GOT3 (cell line): ENCODE results near the gene ARID1A.
"Not testable (repeated sequence)": the region's sequence is repeated elsewhere in the genome, so short reads cannot be mapped to it uniquely, and the experiment has no call there.

ENCODE experiments used
- DNase-seq: peaks from one replicate; lab custom pipeline; 2025; ENCODE audit warnings: mixed read lengths; lab: John Stamatoyannopoulos, UW

ARID1A gene

DNA sequence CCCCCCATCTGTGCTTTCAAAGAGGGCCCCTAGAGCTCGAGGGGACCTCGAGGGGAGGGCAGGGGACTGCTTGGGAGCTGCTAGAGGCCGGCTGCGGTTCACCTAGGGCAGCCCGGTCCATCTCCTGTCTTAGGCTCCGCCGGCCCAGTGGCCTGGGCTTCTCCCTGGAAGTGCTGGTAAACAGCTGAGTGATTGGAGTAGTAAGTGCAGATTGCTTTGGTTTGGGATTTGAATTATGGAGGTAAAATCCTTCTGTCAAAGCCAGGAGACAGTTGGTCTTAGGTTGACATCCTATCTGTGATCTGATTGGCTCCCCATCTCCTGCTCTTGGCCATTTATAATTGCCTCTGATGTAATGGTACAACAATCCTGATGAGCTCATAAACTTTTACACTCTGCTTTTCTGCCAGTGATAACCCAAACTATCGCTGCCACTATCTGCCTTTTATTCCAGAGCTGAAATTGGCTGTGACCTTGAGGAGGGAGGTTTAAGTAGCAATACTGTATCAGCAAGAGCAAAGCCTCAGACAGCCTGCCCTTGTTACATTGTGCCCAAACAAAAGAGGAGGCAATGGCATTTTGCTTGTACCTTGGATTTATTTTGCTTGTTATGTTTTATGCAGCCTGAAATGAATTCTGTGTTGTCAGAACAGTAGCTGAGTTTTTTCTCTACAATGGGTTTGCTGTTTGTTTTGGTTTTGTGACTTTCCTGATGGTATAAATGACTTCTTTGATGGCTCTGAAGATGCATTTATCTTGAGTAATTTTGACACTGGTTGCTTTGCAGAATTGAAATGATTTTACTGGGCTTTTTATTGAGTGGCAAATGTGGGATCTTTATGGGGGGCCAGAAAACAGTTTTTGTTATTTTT is 2.4 kb downstream of the ARID1A start:
- no peak for DNase-seq

GRCh38 chr1:26700711-26701110 is 4.9 kb downstream of the ARID1A start:
- DNase-seq: no peak

- DNase-seq: no peak
These were observed 5.6 kb downstream of the ARID1A start for GRCh38 chr1:26701266-26701994.

GRCh38 chr1:26701995-26702679 is 6.3 kb downstream of the ARID1A start:
- no peak for DNase-seq

DNA sequence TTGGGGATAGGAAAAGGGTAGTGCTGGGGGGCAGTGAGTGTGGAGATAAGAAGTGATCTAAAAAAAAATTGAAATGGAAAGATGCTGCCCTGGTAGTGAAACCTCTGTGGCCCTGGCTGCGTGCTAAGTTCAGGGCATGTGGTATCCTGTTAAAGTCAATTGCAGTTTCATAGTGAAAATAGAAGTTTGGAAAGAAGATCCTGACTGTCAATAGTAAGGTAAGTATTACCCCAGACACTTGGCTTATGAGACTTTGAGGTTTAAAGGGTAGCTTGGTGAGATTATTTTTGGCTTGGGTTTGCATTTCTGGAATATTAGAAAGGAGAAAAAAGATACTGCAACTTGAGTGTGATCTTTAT is 6.8 kb downstream of the ARID1A start:
- no peak for DNase-seq

GRCh38 chr1:26703478-26703877 is 7.7 kb downstream of the ARID1A start:
- DNase-seq: no peak

DNA sequence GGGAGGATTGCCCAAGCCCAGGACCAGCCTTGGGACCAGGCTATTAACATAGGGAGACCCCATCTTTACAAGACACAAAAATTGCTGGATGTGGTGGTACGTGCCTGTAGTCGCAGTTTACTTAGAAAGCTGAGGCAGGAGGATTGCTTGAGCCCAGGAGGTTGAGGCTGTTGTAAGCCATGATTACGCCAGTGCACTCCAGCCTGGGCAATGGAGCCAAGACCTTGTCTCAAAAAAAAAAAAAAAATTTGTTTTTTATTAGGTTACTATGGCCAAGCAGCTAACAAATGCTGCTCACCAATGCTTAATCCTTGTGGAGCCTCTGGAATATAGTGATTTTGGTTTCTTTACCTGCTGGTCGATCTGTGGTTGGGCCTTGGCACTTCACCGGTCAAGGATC is 8.8 kb downstream of the ARID1A start:
- DNase-seq: no peak

- not testable (repeated sequence) for DNase-seq
These were observed 9.4 kb downstream of the ARID1A start for GRCh38 chr1:26705227-26705626.

DNA sequence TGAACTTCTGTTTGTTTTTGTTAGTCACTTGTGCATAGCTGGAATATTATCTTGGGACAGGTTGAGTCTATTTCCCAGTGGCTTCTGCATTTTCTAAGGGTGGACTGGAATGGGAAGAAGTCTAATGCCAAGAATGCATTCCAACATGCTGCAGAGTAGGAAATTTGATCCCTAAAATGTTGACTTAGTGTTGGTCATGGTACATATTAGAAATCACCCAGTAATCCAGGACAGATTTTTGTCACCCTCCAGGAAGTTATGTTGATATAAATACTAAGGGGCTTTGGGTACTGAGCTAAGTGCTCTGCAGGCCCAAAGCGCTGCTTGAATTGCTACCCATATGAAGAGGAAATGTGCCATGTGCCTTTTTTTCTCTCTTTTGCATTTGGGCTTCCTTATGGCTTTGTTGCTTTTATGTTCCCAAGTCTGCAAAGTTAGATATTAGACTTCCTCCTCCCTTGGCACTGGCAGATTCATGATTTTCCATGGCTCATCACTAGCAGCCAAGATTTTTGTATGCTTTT is 10.0 kb downstream of the ARID1A start:
- no peak for DNase-seq

GRCh38 chr1:26706315-26706714 is 10.5 kb downstream of the ARID1A start:
- DNase-seq: no peak

GRCh38 chr1:26710811-26711210 is 15.0 kb downstream of the ARID1A start:
- no peak for DNase-seq

DNA sequence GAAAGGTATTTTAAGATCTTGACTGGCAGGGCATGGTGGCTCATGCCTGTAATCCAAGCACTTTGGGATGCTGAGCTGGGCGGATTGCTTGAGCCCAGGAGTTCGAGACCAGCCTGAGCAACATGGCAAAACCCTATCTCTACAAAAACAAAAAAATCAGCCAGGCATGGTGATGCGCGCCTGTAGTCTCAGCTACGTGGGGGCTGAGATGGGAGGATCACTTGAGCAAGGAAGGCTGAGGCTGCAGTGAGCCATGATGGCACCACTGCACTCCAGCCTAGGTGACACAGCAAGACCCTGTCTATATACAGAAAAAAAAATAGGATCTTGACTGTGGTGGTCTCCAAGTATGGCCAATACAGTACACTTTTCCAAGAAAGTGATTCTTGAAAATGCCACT is 16.0 kb downstream of the ARID1A start:
- DNase-seq: no peak

DNA sequence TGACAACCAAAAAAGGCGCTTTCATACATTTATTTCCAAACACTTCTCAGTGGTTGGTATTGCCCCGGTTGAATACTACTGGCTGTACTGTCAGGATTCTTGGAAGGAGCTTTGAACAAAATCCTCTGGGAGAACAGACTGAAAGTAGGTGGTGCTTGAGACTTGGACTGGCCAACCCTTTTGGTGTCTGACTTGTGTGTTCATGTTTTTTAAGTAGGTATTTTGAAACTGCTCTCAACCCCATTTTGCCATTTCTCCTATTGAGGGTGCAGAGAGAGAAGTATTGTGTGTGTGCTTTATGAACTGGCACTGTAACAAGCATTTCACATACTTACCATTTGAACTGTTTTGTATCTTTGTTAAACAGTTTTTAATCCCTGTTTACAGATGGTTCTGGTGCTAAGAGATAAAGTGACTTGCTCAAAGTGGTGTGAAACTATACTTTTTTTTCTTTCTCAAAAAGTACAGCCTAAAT is 21.2 kb downstream of the ARID1A start:
- DNase-seq: no peak

DNA sequence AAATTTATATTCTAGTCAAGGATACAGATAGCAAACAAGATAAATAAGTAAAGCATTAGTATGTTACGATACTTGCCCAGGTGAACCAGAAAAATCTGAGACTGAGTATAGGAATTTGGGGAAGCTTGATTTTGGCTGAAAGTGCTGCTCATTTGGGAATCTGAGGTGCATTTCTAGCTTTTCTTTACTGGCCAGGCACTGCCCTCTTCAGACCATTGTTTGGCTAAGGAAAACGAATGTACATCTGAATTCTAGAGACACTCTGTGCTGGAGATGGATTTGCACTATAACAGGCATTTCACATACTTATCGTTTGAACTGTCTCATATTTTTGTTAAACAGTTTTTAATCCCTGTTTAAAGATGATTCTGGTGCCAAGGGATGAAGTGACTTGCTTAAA is 23.4 kb downstream of the ARID1A start:
- DNase-seq: no peak

- DNase-seq: no peak
These were observed 26.0 kb downstream of the ARID1A start for GRCh38 chr1:26721669-26722355.

- DNase-seq: no peak
These were observed 27.5 kb downstream of the ARID1A start for GRCh38 chr1:26723013-26723991.

GRCh38 chr1:26724118-26724517 is 28.3 kb downstream of the ARID1A start:
- no peak for DNase-seq

- no peak for DNase-seq
These were observed 29.1 kb downstream of the ARID1A start for GRCh38 chr1:26724926-26725325.

GRCh38 chr1:26725904-26726303 is 30.1 kb downstream of the ARID1A start:
- not testable (repeated sequence) for DNase-seq

DNA sequence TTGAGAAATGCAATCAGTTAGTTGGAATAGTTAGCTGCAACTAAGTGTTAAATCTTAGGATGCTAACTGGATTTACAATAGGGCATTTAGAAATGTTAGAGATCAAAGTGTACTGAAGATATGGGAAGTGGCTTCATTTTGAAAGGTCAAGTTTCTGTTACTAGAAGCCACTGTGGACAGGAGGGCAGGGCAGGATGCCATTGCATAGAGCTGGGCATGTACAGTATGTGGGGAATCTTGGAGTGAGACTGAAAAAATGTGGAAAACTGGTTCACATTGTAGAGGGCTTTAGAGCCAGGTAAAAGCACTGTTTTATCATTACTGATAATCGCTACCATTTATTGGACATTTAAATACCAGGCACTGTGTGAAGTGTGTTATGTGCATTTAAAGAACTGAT is 31.0 kb downstream of the ARID1A start:
- DNase-seq: no peak

GRCh38 chr1:26727476-26727875 is 31.7 kb downstream of the ARID1A start:
- no peak for DNase-seq
